Right lobe of liver (tissue), 4 donors: ENCODE measurements around the gene EEF2K.

Experiments used
- CTCF ChIP-seq, 4 donors: fragments of 200-600 bp in 3 of 4; fragments of 450-650 bp in 1 of 4; IDR thresholded peaks; one replicate each; pipeline versions ENCODE4 v1.5.1 to v1.8.0; 2016 to 2022; ENCODE audit warnings: antibody characterized with exemption in 4 of 4, mild to moderate bottlenecking in 2 of 4
- POLR2A ChIP-seq: fragments of 450-650 bp; IDR thresholded peaks from one replicate; pipeline ENCODE4 v1.6.1; 2017; ENCODE audit warnings: antibody characterized with exemption, mild to moderate bottlenecking
- donor health status: DM: no; HTN: no; CAD: no.
- donor health status: DM: no; HTN: no; CAD: no.
- donor health status: DM: no; HTN: yes; CAD: no.

- no peak for TF ChIP-seq CTCF (IDR thresholded peaks at IDR 0.05)
- no peak for TF ChIP-seq POLR2A
Observed at GRCh38 chr16:22307838-22308237, 101.8 kb downstream of the EEF2K start.
